GM18511 (cell line): ENCODE measurements around the gene DOK1.

Source experiments
- ATAC-seq: cut with Tn5 transposase; IDR thresholded peaks from one replicate; pipeline ENCODE4 v1.9.1; 2021; ENCODE audit warnings: mild to moderate bottlenecking, moderate library complexity; ENCODE audit not compliant: unreplicated experiment

The DOK1 gene

DNA sequence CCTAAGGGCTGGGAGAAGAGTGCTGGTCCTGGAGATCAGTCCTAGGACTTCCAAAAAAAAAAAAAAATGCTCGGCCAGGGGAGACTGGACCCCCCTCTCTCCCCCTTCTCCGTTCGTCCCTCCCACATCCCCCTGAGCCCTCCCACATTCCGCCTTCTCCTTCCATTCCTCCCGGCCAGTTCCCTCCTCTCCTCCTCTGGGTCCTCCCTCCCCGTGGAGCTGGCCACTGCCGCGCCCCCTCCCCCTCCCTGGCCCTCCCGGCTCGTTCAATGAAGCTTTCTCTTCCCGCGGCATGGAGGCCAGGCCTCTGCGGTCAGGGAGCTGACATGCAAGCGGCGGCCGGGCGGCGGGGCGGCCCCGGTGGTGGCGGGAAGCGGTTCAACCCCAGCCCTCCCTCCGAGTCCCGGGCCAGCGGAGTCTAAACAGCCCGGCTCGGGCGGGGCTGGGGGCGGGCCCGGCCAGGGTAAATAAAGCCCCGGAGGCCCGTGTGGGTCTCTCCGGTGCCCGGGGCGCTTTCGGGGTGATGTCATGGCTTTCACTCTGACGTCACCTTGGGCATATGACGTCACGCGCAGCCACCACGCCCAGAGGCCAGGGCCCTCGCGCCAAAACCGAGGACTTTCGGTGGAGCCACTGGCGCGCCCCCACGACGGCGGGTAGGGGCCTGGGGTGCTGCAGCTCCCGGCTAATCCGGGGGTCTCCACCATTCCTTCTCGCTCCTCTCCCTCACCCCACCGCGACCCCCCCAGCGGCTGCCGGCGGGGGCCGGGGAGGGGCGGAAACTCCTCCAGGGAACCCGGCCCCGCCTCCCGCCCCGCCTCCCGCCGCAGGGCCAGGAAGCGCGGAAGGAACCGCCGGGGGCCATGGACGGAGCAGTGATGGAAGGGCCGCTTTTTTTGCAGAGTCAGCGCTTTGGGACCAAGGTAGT is at the start of gene DOK1, which contains the start of gene LOXL3:
Gene DOK1, plus strand, starts transcription at position 829 of the 928 bp plus-strand sequence. Its CDS starts 35 bp downstream, at position 864.
Gene LOXL3, minus strand, starts transcription at position 51 of the 928 bp plus-strand sequence. CDS start 1,308 bp downstream, outside the sequence.
- ATAC-seq: peak; percentile 70

DNA sequence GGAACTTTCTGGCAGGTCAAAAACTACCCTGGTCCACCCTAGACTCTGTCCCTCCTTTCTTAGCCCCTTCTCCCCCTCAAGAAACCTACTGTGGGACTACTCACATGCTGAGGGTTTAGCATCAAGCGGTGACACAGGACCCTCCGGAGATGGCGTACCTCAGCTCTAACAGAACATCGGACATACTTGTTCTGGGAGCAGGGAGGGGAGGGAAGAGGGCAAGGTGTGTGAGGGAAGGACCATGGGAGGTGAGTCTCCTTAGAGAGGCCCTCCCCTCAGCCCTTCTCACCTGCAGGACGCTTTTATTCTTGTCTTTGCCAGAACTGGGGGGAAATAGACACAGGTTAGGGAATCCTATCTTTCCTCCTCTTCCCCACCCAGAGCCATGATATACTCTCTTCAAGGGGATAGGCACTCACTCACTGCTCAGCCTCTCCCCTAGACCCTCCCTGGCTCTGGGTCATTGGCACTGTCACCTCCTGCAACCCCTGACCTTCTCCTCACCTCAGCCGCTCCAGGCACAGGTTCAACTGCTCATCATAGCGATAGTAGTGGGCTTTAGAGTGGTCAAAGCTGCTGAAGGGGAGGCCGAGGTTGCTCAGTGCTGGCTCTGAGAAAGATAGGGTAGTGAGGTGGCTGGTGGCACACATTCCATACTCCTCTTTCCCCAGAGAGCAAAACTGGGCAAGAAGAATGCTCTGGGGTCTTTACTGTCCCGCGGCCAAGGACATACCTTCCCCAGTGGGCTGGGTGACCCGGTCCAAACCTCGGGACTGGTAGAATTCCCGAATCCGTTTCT is 48.9 kb upstream of the DOK1 start:
- ATAC-seq: no peak

DNA sequence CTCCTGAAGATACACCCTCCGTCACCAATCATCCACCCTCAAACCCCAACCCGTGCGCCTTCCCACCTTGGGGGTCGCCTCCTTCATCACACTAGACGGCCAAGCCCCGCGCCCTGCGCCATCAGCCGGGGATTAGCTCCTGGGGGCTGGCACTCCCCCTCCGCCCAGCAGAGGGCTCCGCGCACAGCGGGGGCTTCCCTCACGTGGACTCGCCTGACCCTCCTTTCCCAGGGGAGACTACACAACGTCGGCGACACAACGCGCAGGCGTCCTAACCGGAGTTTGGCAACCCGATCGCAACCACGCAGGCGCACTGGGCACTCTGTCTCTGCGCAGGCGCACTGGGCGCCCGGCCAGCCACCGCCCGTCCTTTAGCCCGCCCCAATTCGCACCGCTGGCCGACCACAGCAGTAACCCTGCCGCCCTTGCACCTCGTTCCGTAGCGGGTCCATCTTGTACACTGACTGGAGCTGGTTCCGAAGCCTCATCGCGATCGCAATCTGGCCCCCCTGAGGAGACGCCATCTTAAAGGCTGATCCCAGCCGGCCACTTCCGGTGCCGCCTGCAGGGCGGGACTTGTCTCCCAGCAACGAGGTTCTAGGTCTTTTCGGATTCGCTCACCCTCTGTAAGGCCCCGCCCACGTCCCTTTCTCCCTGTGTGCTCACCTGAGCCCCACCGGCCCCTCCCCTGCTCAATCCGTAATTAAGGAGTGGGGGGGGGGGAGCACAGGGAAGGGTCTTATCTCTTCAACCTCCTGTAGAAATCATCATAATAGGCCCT is 47.2 kb upstream of the DOK1 start, which contains the start of gene PCGF1:
Gene PCGF1, minus strand, starts transcription at position 551 of the 781 bp plus-strand sequence. Its CDS starts 27 bp downstream, at position 524.
- peak; percentile 93 for ATAC-seq

DNA sequence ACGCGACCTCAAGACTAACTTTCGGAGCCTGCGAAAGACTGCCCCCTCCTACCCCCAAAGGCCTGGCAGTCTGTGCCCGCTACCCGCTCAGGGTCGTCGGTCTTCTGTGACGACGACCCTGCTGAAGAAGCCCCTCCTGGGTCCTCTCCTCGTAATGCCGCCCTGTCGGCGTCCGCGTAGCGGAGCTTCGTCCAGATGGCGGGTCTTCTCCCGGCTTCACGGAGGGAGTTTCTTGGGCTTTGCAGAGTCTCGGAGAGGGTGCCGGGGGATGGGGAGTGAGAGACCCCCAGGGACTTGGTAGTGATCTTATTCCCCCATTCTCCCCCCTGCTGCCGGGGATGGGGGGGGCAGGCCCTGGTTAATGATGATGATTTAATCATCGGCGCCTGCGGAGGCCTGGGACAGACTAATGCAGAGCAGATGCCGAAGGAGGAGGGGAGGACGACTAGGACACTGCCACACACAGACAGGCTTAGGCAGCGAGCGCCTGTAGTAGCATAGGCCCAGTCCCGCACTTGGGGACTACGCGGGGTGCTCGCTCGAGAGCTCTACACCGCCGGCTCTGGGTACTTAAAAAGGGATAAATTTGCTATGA is 46.5 kb upstream of the DOK1 start:
- ATAC-seq: peak; percentile 16

DNA sequence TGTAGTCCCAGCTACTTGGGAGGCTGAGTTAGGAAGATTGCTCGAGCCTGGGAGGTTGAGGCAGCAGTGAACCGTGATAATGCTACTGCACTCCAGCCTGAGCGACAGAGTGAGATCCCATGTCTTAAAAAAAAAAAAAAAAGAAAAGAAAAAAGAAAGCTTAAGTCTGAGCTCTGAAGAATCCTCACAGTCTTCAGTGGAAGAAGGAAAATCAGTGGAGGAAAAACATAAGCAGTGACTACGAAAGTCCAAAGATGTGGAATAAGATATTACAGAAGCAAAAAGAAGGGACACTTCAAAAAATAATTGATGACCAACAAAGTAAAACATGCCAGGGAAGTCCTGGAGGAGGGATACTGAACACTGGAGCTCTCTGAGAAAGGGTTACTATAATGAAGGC is 44.2 kb upstream of the DOK1 start:
- no peak for ATAC-seq

DNA sequence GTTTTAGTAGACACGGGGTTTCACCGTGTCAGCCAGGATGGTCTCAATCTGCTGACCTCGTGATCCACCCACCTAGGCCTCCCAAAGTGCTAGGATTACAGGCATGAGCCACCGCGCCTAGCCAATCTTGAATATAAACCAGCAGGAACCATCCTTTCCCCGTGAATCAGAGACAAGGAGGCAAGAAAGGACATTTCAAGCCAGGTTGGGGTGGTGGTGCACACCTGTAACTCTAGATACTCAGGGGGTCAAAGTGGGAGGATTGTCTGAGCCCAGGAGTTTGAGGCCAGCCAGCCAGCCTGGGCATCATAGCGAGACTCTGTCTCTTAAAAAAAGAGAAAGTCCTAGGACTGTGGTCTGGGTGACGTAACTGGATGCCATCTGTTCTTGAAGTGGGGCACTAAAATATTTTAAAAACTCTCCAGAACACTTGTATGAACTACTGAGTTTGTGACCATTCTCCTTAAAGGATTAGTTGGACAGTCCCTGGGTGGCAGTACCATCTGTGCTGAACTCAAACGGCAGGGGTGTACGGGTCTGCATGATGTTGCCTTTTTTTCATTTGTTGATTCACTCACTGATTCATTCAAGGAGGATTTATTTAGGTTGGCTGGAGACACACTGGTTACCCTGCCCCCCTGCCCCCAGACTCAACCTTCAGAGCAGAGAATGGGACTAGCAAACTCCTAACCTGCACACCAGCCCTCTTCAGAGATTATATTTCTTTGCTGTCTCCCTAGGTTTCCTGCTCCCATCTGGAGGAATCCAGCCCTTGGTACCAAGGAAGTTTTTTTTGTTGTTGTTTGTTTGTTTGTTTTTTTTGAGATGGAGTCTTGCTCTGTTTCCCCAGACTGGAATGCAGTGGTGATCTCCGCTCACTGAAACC is 43.2 kb upstream of the DOK1 start:
- ATAC-seq: no peak

DNA sequence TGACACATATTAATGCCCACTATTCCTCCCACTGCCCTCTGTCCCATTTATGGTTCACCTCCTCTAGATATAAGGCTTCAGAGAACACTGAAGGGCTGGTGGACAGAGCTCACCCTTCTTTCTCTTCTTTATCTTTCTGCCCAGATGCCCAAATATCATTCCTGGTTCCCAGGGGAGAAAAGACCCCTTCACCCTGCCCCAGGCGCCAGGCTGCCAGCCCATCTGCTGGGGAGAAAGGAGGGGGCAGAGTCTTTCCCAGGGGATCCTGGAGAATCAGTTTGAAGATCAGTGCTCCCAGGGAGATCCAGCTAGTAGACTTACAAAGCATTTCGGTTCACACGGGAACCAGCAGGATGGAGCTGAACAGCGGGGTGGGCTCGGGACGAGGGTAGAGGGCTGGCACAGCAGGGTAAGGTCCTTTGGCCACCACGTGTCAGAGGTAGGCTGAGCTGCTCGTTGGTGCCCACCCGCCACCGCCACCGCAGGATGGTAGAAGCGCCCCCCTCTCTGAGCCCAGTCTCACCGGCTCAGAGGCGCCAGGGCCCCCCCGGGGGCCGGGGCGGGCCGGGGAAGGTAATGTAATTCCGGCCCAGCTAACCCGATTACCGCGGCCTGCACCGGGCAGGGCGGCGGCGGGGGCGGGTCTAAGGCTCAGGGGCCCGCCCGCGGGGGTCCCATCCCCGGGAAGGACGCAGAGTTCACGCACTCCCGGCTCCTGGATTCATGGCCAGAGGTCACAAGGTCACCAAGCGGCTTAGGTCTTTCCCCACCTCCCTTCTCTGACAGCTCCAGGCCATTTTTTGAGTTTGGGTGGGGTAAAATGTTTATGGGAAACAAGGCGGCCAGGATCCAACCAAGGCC is 41.5 kb upstream of the DOK1 start:
- no peak for ATAC-seq

DNA sequence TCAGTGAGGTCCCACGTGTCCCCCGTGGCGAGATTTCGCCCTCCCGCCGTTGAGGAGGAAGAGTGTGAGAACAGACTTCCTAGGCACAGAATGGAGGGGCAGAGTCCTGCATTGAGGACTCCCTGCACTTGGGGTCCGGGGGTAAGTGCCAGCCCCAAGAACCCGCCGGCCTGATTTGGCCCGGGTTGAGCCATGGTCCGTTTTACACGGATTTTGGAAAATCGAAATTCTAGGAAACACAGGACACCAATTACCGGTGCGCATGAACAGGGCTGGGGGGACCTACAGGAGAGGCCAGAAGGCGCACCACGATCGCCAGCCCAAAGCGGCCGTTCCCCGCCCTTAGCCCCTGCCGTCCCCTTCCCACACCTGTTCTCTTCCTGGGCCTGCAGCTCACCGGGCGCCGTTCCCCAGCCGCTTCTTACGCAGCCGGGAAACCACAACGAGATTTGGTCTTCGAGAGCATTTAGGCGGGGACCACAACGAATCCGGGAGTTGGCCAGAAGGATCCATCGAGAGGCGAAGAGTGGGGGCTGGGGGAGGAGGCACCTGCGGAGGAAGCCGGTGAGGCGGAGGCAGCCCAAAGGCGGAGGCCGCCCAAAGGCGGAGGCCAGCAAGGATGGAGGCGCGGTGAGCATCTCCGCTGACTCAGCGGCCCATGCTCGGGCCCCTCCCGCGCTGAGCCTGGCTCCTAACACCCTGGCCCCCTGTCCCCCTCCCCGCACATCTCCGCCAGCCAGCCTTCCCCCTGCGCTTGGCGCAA is 40.7 kb upstream of the DOK1 start:
- ATAC-seq: no peak

DNA sequence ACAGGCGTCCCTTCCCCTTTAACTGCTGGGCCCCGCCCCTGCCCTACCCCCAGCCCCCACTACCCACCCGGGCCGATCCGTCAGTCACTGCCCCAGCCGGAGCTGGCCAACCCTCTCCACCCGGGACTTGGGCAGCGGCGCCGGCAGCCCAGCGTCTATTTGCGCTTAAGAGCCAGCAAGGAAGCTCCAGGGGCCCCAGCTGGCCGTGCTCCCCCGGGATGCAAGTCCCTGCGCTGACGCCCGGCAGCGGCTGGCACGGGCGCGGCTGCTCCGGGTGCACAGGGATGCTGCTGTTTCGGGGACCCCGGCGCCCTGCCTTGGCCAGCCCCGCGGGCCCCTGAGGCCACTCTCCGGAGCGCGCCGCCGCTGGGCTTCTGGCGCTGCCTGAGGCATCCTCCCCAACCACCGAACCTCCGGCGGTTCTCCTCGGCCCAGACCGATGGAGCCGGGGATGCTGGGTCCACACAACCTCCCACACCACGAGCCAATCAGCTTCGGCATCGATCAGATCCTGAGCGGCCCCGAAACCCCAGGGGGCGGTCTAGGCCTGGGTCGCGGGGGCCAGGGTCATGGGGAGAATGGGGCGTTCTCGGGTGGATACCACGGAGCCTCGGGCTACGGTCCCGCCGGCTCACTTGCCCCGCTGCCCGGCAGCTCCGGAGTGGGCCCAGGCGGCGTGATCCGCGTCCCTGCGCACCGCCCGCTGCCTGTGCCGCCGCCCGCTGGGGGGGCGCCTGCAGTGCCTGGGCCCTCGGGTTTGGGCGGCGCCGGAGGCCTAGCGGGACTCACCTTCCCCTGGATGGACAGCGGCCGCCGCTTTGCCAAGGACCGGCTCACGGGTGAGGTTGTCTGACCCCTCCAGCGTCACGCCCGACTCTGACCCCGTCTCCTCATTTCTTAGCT is 39.9 kb upstream of the DOK1 start, which contains the start of gene TLX2:
Gene TLX2, plus strand, starts transcription at position 83 of the 903 bp plus-strand sequence. Its CDS starts 357 bp downstream, at position 440.
- ATAC-seq: no peak

DNA sequence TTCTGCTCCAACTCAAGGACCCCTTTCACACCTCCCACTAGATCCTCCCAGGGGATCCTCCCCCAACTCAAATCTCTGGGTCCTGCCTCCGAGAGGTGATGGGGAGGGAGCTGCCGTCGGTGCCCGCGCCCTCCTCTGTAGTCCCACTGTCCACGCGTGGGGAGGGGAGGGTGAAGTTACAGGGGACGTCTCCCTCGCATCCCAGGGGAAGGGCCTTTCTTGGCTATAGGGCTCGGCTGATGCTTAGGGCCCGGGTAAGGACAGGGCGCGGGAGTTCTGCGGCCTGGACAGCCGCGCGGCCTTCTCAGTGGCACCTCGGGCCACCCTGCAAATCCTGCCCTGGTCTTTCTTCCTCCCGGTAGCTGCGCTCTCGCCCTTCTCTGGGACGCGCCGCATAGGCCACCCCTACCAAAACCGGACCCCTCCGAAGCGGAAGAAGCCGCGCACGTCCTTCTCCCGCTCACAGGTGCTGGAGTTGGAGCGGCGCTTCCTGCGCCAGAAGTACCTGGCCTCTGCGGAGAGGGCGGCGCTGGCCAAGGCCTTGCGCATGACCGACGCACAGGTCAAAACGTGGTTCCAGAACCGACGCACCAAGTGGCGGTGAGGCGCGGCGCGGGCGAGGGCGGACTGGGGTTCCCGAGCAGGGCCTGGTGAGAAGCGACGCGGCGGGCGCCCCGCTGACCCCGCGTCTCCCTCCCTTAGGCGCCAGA is 39.1 kb upstream of the DOK1 start:
- no peak for ATAC-seq

DNA sequence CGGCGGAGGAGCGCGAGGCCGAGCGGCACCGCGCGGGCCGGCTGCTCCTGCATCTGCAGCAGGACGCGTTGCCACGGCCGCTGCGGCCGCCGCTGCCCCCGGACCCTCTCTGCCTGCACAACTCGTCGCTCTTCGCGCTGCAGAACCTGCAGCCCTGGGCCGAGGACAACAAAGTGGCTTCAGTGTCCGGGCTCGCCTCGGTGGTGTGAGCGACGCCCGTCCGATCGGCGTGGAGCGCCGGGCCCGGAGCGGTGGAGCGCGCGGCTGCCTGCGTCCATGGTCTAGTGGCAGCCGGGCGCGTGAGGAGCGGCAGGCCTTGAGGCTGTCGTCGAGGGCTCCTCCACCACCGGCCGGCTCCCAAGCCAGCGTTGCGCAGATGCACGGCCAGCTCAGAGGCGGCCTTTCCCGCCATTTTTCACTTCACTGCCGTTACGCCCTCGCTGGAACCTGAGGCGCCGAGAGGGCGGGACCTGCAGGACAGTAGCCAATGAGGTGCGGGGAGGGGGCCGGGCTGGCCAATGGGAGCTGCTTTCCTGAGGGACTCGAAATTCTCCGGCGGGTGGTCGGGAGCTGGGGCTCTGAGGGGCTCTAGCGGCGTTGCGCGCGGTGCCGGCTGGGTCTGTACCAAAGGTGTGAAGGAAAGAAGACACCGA is 38.4 kb upstream of the DOK1 start:
- ATAC-seq: peak; percentile 63

DNA sequence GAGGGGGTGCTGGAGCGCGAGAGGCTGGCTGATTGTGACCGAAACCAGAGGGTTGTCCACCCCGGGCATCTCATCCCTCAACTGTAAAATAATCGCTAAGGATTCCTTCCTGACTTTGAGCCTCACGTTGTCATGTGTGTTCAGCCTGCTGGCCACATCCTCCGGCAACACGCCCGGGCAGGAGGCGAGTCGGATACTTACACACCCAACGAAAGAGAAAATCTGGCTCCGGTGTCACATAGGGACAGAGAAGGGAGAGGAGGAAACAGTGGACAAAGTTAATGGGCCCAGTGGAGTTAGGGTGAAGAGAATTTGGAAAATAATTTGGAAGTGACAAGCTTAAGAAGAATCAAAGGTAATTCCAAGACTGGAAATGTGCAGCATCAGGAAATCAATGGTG is 37.9 kb upstream of the DOK1 start:
- ATAC-seq: no peak

DNA sequence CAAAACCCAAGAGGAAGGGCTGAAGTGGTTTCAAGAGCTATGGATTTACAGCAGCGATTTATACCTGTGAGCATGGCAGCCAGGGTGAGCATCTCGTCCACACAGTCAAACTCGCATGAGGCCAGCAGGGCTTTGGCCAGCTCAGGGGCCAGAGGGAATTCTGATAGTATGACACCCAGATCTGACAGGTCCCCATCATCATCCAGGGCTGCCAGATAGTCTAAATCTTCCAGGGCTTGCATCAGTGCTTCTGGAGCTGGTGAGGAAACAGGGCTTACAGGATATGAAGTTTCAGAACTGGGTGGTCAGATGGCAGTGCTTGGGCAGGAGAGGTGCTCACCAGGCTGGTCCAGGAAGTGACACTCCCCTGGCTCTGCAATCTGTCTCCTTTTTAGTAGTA is 32.0 kb upstream of the DOK1 start:
- ATAC-seq: no peak

DNA sequence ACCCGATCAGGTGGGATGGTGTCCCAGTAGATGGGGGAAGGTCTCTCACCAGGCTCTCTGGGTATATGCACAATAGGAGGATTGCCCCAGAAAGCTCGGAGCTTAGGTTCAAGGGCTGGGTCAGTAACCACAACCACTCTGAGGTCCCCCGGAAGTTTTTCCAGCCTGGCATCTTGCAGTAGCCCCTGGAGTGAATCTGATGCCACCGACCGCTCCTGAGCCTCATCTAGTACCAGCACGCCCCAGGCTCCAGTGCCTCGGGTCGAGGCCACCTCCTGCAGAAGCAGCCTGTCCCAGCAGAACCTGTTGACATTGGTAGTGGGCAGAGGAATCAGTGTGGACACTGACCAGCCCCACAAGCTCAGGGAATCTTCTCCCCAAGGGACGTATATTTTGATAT is 30.5 kb upstream of the DOK1 start:
- no peak for ATAC-seq

DNA sequence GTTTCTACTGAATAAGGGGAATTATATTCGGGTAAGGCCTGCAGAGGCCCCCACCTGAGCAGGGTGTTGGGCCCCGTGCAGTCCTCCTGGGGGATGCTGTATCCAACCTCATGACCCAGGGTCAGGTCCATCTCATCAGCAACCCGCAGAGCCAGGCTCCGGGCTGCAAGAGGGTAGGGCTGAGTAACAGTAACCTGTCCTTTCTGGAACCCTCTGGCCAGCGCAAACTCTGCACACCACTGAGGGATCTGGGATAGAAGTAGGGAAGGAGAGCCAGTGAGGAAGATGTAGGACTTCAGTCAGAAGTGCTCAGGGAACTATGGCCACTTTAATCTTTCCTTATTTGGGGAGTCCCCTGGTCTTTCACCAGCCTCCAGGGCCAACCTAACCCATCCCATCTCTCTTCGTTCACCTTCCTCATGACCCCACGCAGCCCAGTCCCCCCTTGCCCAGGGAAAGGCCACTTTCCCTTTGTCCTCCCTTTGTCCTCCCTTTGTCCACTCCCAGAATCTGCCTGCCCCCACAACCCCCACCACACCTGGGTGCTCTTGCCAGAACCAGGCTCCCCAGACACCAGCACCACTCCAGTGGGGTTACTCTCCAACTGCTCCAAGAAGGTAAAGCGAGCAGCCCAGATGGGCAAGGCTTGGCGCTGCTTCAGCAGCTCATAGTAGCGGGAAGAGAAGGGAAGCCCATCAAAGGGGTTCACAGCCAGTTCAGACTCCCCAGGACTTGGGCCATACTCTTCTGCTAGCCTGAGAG is 29.4 kb upstream of the DOK1 start:
- no peak for ATAC-seq
